DMS53 treated with DMSO at 0.1 percent for 48 hours (cell line): Measurements from ENCODE around the gene FURIN.
A peak's percentile ranks its signal among the peaks of the same experiment; 100 is the strongest.
"Not testable (repeated sequence)": the region's sequence is repeated elsewhere in the genome, so short reads cannot be mapped to it uniquely, and the experiment has no call there.

Experiments used
- DNase-seq: peaks from one replicate; lab custom pipeline; 2025; ENCODE audit not compliant: unreplicated experiment; lab: John Stamatoyannopoulos, UW

The FURIN gene

GRCh38 chr15:90868261-90868689 lies at the start of gene FURIN:
FURIN (plus strand) TSS chr15:90868588; CDS start chr15:90875741, 7,153 bp downstream.
- DNase-seq, result peak; percentile 18

GRCh38 chr15:90819390-90819789 lies 49.0 kb upstream of the FURIN start:
- no peak for DNase-seq

DNA sequence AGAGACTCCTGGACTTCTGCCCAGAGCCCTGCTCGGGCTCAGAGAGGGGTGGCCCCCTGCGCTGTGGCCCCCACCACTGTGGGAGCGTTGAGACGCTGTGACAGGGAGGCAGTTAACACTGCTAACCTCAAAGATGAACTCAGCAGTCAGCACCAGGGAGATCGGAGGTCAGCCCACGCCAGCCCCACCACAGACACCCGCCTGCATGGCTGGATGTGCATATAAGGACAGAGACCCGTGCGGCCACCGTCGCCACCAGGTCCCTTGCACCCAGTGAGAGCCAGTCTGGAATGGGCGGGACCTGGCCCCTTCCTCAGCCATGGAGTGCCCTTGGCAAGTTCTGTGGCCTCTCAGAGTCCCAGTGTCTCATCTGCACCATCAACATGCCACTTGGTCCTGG lies 48.5 kb upstream of the FURIN start:
- no peak for DNase-seq

GRCh38 chr15:90820481-90820880 lies 47.9 kb upstream of the FURIN start:
- DNase-seq, result no peak

DNA sequence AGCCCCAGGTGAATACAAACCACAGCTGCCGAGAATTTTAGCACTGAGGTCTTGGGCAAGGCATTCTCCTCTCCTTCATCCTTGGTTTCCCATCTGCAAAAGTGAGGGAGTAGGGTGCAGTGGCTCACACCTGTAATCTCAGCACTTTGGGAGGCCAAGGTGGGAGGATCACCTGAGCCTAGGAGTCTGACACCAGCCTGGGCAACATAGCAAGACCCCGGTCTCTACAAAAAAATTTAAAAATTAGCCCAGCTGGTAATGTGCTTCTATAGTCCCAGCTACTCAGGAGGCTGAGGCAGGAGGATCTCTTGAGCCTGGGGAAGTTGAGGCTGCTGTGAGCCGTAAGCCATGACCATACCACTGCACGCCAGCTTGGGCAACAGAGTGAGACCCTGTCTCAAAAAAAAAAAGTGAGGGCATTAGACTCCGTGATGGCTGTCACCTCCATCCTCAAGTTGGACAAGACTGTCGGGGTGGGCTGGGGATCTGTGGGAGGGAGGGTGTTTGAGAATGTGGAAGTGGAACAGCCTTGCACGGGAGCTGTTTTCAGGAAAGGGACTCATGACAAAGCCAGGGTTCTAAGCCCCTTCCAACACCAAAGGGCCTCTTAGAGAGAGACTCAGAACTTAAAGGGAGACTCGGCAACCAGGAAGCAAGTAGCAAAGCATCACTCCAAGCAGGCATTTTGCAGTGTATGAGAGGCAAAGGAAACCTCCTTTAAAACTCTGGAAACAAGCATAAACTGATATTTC lies 46.0 kb upstream of the FURIN start:
- no peak for DNase-seq

DNA sequence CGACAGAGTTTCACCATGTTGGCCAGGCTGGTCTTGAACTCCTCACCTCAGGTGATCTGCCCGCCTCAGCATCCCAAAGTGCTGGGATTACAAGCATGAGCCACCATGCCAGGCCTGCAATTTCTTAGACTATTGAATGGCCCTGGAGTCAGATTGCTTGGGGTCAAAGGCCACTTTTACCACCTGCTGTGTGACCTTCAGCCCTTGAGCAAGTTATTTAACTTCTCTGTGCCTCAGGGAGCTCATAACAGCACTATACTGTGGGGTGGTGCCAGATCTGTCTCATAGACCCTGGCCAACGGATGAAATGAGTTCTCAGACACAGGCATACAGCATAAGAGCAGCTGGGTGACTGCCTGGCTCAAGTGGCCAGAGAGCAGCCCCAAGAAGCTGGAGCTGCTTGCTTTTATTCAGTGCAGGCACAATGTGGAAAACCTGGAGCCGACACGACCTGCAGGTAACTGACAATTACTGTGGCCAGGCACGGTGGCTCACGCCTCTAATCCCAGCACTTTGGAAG lies 44.9 kb upstream of the FURIN start:
- DNase-seq, result no peak

GRCh38 chr15:90825115-90825899 lies 43.1 kb upstream of the FURIN start:
- not testable (repeated sequence) for DNase-seq

DNA sequence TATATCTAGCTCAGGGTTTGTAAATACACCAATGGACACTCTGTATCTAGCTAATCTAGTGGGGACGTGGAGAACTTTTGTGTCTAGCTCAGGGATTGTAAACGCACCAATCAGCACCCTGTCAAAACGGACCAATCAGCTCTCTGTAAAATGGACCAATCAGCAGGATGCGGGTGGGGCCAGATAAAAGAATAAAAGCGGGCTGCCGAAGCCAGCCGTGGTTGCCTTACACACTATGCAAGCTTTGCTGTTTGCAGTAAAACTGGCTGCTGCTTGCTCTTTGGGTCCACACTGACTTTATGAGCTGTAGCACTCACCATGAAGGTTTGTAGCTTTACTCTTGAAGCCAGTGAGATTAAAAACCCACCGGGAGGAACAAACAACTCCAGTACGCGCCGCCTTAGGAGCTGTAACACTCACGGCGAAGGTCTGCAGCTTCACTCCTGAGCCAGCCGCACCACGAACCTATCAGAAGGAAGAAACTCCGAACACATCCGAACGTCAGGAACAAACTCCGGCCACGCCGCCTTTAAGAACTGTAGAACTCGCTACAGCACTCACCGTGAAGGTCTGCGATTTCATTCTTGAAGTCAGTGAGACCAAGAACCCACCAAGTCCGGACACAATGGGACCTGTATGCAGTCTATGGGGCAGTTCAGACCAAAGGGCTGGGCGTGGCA lies 42.0 kb upstream of the FURIN start:
- DNase-seq, result not testable (repeated sequence)

- no peak for DNase-seq
Measured at GRCh38 chr15:90826886-90827435, 41.4 kb upstream of the FURIN start.

DNA sequence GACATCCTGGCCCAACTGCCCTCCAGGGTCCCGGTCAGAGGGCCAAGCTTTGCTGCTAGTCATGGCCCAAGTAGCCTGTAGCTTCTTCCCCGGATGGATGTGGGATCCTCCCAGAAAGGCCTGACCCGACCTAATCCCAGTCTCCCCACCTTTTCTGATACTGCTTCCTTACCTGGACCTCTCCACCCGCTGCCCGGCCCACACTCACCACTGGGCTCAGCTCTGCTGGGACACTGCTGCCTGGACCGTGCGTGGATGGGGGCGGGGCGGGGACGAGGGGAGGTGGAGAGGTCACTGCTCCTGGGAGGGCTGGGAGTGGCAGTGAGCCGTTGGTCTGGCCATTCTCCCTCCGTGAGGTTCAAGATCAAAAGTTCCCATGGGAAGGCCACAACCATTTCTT lies 40.3 kb upstream of the FURIN start:
- DNase-seq, result no peak

DNA sequence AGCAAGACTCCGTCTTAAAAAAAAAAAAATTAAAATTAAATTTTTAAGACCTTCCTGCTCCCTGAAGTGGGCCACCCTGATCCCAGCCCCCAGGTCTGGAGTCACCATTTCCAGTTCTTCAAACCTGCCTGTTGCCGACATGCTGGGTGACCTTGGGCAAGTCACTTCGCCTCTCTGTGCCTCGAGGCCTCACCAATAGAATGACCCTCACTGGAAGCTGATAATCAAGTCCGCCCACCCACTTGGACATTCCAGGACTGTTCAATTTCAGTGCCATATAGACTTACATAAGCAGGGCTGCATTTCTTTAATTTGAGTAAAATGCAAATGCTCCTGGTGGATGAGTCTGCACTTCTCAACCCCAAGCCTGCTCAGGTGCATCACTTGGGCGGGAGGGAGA lies 39.3 kb upstream of the FURIN start:
- no peak for DNase-seq

DNA sequence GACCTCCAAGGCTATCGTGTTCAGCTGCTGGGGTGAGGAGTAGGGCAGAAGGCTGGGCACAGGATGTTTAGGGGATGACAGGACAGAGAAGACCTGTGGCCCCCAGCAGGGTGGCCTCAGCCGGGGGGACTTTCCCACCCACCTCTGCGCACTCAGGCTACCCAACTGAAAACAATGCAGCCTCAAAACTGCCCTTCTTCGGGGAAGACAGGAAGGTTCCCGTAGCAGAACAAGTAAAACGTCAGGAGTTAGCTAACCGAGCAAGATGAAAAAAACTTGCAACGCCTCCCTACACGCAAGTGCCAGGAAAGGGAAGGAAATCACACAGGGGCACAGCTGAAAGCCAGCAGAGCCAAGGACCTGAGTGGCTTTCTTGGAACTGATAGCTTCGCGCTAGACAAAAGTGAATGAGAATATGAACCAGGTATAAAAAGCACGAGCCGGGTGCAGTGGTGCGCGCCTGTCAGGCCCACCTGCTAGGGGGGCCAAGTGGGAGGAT lies 38.4 kb upstream of the FURIN start:
- DNase-seq, result no peak

DNA sequence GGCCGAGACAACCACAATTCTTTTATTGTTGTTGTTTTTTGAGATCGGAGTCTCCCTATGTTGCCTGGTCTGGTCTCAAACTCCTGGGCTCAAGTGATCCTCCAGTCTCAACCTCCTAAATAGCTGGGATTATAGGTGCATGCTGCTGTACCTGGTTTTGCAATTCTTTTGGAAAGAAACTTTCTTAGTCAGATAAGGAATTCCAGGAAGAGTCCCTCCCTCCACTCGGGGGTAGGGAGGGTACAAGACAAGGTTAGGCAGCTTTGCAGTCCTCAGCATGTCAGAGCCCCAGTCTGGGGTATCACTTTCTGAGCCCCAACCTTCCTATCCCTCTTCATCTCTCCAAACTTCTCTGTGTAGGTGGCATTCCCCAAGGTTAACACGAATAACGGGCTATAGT lies 33.8 kb upstream of the FURIN start:
- no peak for DNase-seq

DNA sequence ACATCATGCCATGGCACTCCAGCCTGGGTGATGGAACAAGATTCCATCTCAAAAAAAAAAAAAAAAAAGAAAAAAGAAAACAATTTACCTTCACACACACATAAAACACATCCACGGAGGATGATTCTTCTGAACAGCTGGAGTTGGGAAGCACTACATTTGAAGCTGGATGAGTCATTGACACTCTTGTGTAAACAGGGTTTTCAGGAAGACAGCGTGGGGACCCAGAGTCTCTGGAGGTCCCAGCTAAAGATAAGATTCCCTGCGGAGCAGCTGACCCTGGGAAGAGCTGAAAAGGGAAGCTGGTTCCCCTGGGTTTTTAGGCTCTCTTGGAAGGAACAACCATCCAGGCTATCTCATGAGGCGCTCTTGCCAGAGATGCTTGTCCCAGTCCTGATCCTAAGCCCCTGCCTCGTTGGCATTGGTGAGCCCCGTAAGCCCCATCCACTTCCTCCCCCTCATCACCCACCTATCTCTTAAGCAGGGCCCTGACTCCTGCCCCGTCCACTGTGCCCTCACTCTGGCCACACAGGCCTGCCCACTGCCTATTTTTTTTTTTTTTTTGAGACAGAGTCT lies 32.0 kb upstream of the FURIN start:
- DNase-seq, result peak; percentile 43

DNA sequence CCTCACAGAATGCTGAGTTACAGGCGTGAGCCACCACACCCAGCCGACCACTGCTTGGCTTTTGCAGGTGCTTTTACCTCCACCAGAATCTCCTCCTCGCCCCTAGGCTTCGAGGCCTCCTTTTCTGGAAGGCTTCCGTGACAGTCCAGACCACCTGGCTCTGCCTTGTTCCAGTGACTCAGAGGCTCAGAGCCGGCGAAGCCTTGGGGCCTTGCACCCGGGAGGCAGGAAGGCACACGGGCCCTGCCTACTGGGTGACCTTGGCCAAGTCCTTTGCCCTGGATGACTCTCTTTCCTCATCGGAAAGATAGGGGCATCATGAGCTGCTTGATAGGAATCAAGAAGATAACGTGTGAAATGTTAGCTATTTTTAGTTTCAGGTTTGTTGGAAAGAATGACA lies 31.3 kb upstream of the FURIN start:
- DNase-seq, result no peak

DNA sequence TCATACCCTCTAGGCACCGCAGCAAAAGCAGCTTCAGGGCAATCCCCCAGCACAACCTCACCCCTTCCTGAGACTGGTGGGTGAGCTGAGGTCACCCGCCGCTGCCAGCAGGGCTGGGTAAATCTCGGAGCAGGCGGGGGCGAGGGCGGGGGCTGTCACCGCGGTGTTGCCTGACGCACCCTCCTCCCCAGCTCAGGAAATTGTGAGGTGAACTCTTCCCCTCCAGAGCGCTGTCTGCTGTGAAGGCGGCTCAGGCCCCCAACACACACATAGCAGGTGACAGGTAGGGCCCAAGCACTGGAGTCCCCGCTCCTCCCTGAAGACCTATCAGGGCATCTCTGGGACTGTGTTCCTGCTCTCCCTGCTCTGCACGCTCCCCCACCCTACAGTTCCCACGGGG lies 30.2 kb upstream of the FURIN start:
- DNase-seq, result no peak

DNA sequence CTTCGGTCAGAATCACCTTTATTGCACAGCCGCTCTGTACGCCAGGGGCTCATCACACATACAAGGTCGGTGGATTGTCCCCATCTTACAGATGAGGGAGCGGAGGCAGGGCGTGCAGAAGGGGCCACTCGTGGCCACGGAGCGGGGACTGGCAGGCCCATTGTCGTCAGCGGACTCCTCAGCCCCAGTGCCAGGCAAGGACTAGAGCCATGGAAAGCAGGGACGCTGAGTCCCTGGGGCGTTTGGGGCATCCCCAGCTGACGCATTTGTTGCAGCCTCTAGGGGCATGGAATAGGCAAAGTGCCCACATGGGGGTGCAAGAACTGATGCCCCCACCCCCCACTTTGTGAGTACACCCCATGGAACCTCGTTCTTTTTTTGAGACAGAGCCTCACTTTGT lies 29.8 kb upstream of the FURIN start:
- DNase-seq, result no peak

DNA sequence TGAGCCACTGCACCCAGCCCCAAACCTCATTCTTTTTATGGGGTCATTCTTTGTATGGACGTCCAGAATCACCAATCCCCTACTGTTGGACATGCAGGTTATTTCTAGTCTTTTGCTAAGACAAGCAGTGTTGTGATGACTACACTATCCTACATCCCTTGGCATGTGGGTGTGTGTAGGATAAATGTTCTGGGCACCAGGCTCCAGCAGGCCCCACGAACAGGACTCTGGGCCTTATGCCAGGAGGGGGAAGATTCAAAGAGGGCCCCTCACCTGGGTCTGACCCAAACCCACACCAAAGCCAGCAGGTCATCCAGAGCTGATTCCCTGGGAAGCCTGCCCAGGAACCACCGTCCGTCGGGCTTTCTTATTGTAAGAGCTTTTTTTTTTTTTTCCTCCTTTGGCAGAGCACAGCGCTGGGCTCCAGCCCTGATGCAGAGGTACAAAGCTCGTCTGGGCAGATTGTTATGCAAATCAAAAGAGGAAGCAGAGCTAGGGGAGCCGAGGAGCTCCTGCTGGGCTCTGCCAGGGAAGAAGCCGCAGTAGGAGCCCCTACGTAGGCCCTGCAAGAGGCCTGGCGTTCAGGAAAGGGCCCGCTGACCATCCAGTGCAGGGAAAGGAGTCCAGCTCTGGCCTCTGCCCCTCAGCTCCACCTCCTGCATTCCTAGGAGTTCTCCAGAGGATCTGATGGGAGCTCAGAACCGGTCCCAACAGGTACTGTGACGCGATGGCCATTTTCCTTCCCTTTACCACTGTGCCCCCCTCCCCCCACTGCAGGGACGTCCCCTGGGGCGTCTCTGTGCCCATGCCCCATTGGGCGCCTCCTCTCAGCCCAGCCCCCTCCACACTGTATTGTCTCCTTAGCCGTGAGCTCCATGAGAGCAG lies 29.0 kb upstream of the FURIN start:
- no peak for DNase-seq

GRCh38 chr15:90840157-90840855 lies 28.1 kb upstream of the FURIN start:
- no peak for DNase-seq
